ENCODE results near the gene USP2.

GRCh38 chr11:119373059-119373920 lies 8.2 kb downstream of the USP2 start:
- no peak for TF ChIP-seq POLR2A (IDR thresholded peaks at IDR 0.05; ENCODE audit: low read depth, low read length)
- no peak for TF ChIP-seq POLR2AphosphoS5 (IDR thresholded peaks at IDR 0.05; ENCODE audit: low read depth, low read length)
- TF ChIP-seq TAF1 (IDR thresholded peaks at IDR 0.05; ENCODE audit: low read depth, low read length), result no peak
- TF ChIP-seq POU2F2 (IDR thresholded peaks at IDR 0.05; ENCODE audit: low read depth, low read length), result no peak
- no peak for TF ChIP-seq SPI1 (IDR thresholded peaks at IDR 0.05; ENCODE audit: low read depth, low read length)

Data from GM12891 (cell line).